GM23338 (cell line): ENCODE data around the gene FGGY. TPM values are rescaled to one million over a fixed set of nuclear protein-coding genes. Genes with fewer than 3 reads are reported as not detected.

Experiments
- ATAC-seq: fragments of 200-7000 bp; cut with Tn5 transposase; 3 replicates; pipeline ENCODE4 v1.9.1; 2020
- DNase-seq: peaks from one replicate; pipeline ENCODE4 v3.0.0-alpha.2; 2015; ENCODE audit warnings: low spot score
- H2AFZ ChIP-seq: fragments of 200-600 bp; sonication (generic); 2 replicates; pipeline ENCODE4 v1.8.0; 2016; ENCODE audit warnings: antibody characterized with exemption, mild to moderate bottlenecking, moderate library complexity
- H3F3A ChIP-seq: fragments of 200-600 bp; sonication (generic); replicated peaks from 2 replicates; pipeline ENCODE4 v1.8.0; 2017; ENCODE audit warnings: antibody characterized with exemption, mixed run types, low read depth
- H3K27ac ChIP-seq: fragments of 200-600 bp; sonication (generic); 2 replicates; pipeline ENCODE4 v1.6.1; 2016; ENCODE audit warnings: low read depth
- H3K27me3 ChIP-seq: fragments of 200-600 bp; sonication (generic); 2 replicates; pipeline ENCODE4 v1.8.0; 2016; ENCODE audit warnings: mild to moderate bottlenecking, mixed run types, moderate library complexity; ENCODE audit not compliant: insufficient read depth
- H3K36me3 ChIP-seq: fragments of 200-600 bp; sonication (generic); 2 replicates; pipeline ENCODE4 v1.8.0; 2016; ENCODE audit warnings: mild to moderate bottlenecking; ENCODE audit not compliant: insufficient read depth
- H3K4me1 ChIP-seq: fragments of 200-600 bp; sonication (generic); 2 replicates; pipeline ENCODE4 v1.8.0; 2016; ENCODE audit warnings: mild to moderate bottlenecking, moderate library complexity; ENCODE audit not compliant: insufficient read depth
- H3K4me2 ChIP-seq: fragments of 200-600 bp; sonication (generic); 2 replicates; pipeline ENCODE4 v1.7.1; 2017; ENCODE audit warnings: mixed run types
- H3K4me3 ChIP-seq: fragments of 200-600 bp; sonication (generic); 2 replicates; pipeline ENCODE4 v1.6.1; 2016; ENCODE audit warnings: mixed run types
- H3K79me2 ChIP-seq: fragments of 200-600 bp; sonication (generic); replicated peaks from 2 replicates; pipeline ENCODE4 v1.8.0; 2017; ENCODE audit warnings: mild to moderate bottlenecking; ENCODE audit not compliant: insufficient read depth
- H3K9me2 ChIP-seq: fragments of 200-600 bp; sonication (generic); 2 replicates; pipeline ENCODE4 v1.8.0; 2017; ENCODE audit not compliant: insufficient read depth
- H4K20me1 ChIP-seq: fragments of 200-600 bp; sonication (generic); replicated peaks from 2 replicates; pipeline ENCODE4 v1.8.0; 2017; ENCODE audit warnings: mild to moderate bottlenecking; ENCODE audit not compliant: insufficient read depth
- H3K27ac Mint-ChIP-seq: 2 replicates; pipeline ENCODE4 v1.8.0; 2020; ENCODE audit warnings: inconsistent platforms, mild to moderate bottlenecking, moderate library complexity, mixed read lengths
- H3K27me3 Mint-ChIP-seq: 3 replicates; pipeline ENCODE4 v1.8.0; 2022; ENCODE audit warnings: low read depth, mild to moderate bottlenecking, moderate library complexity, mixed read lengths, inconsistent platforms; ENCODE audit not compliant: insufficient read depth, poor library complexity
- H3K36me3 Mint-ChIP-seq: 3 replicates; pipeline ENCODE4 v1.8.0; 2021; ENCODE audit warnings: low read depth, mild to moderate bottlenecking, inconsistent platforms, moderate library complexity, mixed read lengths
- H3K4me1 Mint-ChIP-seq: 3 replicates; pipeline ENCODE4 v1.8.0; 2020; ENCODE audit warnings: mild to moderate bottlenecking, inconsistent platforms, mixed read lengths
- H3K4me3 Mint-ChIP-seq: 3 replicates; pipeline ENCODE4 v1.8.0; 2021; ENCODE audit warnings: moderate library complexity, mild to moderate bottlenecking, inconsistent platforms, mixed read lengths
- H3K9me3 Mint-ChIP-seq: 3 replicates; pipeline ENCODE4 v1.8.0; 2020; ENCODE audit warnings: moderate library complexity, mild to moderate bottlenecking, inconsistent platforms, mixed read lengths
- CREB1 ChIP-seq: fragments of 250-450 bp; sonication (Bioruptor Pico); IDR thresholded peaks from 2 replicates; pipeline ENCODE4 v1.5.0; 2020; ENCODE audit warnings: low read depth, mild to moderate bottlenecking, moderate library complexity
- EZH2 ChIP-seq: fragments of 200-600 bp; sonication (generic); IDR thresholded peaks from one replicate; pipeline ENCODE4 v1.8.0; 2017; ENCODE audit warnings: antibody characterized with exemption, mild to moderate bottlenecking, low read depth; ENCODE audit not compliant: unreplicated experiment
- EZH2phosphoT487 ChIP-seq: fragments of 200-600 bp; sonication (generic); IDR thresholded peaks from one replicate; pipeline ENCODE4 v1.8.1; 2018; ENCODE audit warnings: antibody characterized with exemption; ENCODE audit not compliant: unreplicated experiment
- JUNB ChIP-seq: IDR thresholded peaks from one replicate; pipeline ENCODE4 v1.6.1; 2016; ENCODE audit warnings: antibody characterized with exemption; ENCODE audit not compliant: unreplicated experiment
- NANOG ChIP-seq: IDR thresholded peaks from 2 replicates; pipeline ENCODE4 v1.6.1; 2016; ENCODE audit warnings: antibody characterized with exemption, borderline replicate concordance
- POLR2AphosphoS5 ChIP-seq: IDR thresholded peaks from 2 replicates; pipeline ENCODE4 v1.6.1; 2016; ENCODE audit warnings: antibody characterized with exemption, low read depth
- STAT1 ChIP-seq: IDR thresholded peaks from one replicate; pipeline ENCODE4 v1.6.1; 2016; ENCODE audit warnings: antibody characterized with exemption; ENCODE audit not compliant: unreplicated experiment
- ZNF114 ChIP-seq: fragments of 250-450 bp; sonication (Bioruptor Pico); IDR thresholded peaks from 2 replicates; pipeline ENCODE4 v1.5.0; 2020; ENCODE audit warnings: mild to moderate bottlenecking, moderate library complexity
- ZNF331 ChIP-seq: fragments of 250-450 bp; sonication (Bioruptor Pico); IDR thresholded peaks from 2 replicates; pipeline ENCODE4 v1.5.0; 2020; ENCODE audit warnings: low read depth, mild to moderate bottlenecking, moderate library complexity
- polyA plus RNA-seq: library from polyadenylated mRNA; unstranded; fragments of >200 nt; fragmentation: Nextera tagmentation; extraction: Ambion mirVana; gene quantifications from 2 replicates; pipeline ENCODE4 v1.2.1, GENCODE V29; 2016
- total RNA-seq: library from RNA; depleted of rRNA; stranded (reverse); fragments of >200 nt; shearing (Covaris generic); gene quantifications from 2 replicates; pipeline ENCODE4 v1.2.3, GENCODE V29; 2014
- TF ChIP-seq, protein P1 (sequence below), 2 experiments: fragments of 200-600 bp in 1 of 2; sonication (generic) in 1 of 2; conservative IDR thresholded peaks; 2 replicates each; pipeline versions ENCODE4 v1.5.1 to v1.6.1; 2016 to 2017; ENCODE audit warnings: antibody characterized with exemption in 2 of 2, low read depth in 2 of 2, mild to moderate bottlenecking in 2 of 2, moderate library complexity in 1 of 2
- TF ChIP-seq, protein P2 (sequence below): fragments of 250-450 bp; sonication (Bioruptor Pico); IDR thresholded peaks from 2 replicates; pipeline ENCODE4 v1.5.0; 2020; ENCODE audit warnings: mild to moderate bottlenecking, moderate library complexity
- TF ChIP-seq, protein P3 (sequence below): IDR thresholded peaks from 2 replicates; pipeline ENCODE4 v1.6.1; 2016; ENCODE audit warnings: antibody characterized with exemption
- TF ChIP-seq, protein P4 (sequence below): IDR thresholded peaks from one replicate; pipeline ENCODE4 v1.6.1; 2018; ENCODE audit warnings: antibody characterized with exemption; ENCODE audit not compliant: unreplicated experiment

The FGGY gene
- total and polyA plus RNA-seq, 2 experiments from 2014 or later: 10.9 to 21.4 TPM

DNA sequence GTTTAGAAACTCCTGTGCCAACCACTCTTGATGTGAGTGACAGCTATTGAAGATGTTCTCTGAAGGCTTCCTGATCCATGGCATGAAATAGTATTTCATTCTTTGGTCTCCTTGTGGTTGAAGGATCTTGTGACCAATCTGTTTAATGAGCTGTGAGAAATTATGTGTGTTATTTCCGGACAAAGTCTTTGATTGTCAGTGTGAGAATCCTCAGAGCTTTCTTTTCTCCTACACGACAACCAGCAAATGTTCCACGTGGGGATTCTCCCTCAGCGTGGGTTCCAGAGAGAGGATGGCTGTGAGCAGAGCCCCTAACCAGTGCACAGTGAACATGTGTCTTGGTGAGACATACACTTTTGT lies 472.8 kb downstream of the FGGY start:
- H3K36me3 Mint-ChIP-seq: no peaks in the 10 kb centered on the region
- no peaks in the 10 kb centered on the region for H3K79me2 ChIP-seq
- no peaks in the 10 kb centered on the region for H3K27me3 ChIP-seq
- no peak for ATAC-seq
- DNase-seq: no peak
- no peaks in the 10 kb centered on the region for H3K27me3 Mint-ChIP-seq
- no peak overlapping the region for H3K4me2 ChIP-seq
- TF ChIP-seq EZH2phosphoT487 (no peak), ZNF331 (no peak), NANOG (no peak), POLR2AphosphoS5 (no peak), STAT1 (no peak), JUNB (no peak), CREB1 (CRISPR knock-in tag) (no peak), EZH2 (no peak), ZNF114 (CRISPR knock-in tag) (no peak)
- TF ChIP-seq, protein P1, sequence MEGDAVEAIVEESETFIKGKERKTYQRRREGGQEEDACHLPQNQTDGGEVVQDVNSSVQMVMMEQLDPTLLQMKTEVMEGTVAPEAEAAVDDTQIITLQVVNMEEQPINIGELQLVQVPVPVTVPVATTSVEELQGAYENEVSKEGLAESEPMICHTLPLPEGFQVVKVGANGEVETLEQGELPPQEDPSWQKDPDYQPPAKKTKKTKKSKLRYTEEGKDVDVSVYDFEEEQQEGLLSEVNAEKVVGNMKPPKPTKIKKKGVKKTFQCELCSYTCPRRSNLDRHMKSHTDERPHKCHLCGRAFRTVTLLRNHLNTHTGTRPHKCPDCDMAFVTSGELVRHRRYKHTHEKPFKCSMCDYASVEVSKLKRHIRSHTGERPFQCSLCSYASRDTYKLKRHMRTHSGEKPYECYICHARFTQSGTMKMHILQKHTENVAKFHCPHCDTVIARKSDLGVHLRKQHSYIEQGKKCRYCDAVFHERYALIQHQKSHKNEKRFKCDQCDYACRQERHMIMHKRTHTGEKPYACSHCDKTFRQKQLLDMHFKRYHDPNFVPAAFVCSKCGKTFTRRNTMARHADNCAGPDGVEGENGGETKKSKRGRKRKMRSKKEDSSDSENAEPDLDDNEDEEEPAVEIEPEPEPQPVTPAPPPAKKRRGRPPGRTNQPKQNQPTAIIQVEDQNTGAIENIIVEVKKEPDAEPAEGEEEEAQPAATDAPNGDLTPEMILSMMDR (conservative IDR thresholded peaks at IDR 0.05; ENCODE audit: low read depth in 2 of 2): no peak
- TF ChIP-seq, protein P2, sequence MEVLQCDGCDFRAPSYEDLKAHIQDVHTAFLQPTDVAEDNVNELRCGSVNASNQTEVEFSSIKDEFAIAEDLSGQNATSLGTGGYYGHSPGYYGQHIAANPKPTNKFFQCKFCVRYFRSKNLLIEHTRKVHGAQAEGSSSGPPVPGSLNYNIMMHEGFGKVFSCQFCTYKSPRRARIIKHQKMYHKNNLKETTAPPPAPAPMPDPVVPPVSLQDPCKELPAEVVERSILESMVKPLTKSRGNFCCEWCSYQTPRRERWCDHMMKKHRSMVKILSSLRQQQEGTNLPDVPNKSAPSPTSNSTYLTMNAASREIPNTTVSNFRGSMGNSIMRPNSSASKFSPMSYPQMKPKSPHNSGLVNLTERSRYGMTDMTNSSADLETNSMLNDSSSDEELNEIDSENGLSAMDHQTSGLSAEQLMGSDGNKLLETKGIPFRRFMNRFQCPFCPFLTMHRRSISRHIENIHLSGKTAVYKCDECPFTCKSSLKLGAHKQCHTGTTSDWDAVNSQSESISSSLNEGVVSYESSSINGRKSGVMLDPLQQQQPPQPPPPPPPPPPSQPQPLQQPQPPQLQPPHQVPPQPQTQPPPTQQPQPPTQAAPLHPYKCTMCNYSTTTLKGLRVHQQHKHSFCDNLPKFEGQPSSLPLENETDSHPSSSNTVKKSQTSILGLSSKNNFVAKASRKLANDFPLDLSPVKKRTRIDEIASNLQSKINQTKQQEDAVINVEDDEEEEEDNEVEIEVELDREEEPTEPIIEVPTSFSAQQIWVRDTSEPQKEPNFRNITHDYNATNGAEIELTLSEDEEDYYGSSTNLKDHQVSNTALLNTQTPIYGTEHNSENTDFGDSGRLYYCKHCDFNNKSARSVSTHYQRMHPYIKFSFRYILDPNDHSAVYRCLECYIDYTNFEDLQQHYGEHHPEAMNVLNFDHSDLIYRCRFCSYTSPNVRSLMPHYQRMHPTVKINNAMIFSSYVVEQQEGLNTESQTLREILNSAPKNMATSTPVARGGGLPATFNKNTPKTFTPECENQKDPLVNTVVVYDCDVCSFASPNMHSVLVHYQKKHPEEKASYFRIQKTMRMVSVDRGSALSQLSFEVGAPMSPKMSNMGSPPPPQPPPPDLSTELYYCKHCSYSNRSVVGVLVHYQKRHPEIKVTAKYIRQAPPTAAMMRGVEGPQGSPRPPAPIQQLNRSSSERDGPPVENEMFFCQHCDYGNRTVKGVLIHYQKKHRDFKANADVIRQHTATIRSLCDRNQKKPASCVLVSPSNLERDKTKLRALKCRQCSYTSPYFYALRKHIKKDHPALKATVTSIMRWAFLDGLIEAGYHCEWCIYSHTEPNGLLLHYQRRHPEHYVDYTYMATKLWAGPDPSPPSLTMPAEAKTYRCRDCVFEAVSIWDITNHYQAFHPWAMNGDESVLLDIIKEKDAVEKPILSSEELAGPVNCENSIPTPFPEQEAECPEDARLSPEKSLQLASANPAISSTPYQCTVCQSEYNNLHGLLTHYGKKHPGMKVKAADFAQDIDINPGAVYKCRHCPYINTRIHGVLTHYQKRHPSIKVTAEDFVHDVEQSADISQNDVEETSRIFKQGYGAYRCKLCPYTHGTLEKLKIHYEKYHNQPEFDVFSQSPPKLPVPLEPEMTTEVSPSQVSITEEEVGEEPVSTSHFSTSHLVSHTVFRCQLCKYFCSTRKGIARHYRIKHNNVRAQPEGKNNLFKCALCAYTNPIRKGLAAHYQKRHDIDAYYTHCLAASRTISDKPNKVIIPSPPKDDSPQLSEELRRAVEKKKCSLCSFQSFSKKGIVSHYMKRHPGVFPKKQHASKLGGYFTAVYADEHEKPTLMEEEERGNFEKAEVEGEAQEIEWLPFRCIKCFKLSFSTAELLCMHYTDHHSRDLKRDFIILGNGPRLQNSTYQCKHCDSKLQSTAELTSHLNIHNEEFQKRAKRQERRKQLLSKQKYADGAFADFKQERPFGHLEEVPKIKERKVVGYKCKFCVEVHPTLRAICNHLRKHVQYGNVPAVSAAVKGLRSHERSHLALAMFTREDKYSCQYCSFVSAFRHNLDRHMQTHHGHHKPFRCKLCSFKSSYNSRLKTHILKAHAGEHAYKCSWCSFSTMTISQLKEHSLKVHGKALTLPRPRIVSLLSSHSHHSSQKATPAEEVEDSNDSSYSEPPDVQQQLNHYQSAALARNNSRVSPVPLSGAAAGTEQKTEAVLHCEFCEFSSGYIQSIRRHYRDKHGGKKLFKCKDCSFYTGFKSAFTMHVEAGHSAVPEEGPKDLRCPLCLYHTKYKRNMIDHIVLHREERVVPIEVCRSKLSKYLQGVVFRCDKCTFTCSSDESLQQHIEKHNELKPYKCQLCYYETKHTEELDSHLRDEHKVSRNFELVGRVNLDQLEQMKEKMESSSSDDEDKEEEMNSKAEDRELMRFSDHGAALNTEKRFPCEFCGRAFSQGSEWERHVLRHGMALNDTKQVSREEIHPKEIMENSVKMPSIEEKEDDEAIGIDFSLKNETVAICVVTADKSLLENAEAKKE (CRISPR knock-in tag): no peak
- TF ChIP-seq, protein P3, sequence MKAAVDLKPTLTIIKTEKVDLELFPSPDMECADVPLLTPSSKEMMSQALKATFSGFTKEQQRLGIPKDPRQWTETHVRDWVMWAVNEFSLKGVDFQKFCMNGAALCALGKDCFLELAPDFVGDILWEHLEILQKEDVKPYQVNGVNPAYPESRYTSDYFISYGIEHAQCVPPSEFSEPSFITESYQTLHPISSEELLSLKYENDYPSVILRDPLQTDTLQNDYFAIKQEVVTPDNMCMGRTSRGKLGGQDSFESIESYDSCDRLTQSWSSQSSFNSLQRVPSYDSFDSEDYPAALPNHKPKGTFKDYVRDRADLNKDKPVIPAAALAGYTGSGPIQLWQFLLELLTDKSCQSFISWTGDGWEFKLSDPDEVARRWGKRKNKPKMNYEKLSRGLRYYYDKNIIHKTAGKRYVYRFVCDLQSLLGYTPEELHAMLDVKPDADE: no peak
- TF ChIP-seq, protein P4, sequence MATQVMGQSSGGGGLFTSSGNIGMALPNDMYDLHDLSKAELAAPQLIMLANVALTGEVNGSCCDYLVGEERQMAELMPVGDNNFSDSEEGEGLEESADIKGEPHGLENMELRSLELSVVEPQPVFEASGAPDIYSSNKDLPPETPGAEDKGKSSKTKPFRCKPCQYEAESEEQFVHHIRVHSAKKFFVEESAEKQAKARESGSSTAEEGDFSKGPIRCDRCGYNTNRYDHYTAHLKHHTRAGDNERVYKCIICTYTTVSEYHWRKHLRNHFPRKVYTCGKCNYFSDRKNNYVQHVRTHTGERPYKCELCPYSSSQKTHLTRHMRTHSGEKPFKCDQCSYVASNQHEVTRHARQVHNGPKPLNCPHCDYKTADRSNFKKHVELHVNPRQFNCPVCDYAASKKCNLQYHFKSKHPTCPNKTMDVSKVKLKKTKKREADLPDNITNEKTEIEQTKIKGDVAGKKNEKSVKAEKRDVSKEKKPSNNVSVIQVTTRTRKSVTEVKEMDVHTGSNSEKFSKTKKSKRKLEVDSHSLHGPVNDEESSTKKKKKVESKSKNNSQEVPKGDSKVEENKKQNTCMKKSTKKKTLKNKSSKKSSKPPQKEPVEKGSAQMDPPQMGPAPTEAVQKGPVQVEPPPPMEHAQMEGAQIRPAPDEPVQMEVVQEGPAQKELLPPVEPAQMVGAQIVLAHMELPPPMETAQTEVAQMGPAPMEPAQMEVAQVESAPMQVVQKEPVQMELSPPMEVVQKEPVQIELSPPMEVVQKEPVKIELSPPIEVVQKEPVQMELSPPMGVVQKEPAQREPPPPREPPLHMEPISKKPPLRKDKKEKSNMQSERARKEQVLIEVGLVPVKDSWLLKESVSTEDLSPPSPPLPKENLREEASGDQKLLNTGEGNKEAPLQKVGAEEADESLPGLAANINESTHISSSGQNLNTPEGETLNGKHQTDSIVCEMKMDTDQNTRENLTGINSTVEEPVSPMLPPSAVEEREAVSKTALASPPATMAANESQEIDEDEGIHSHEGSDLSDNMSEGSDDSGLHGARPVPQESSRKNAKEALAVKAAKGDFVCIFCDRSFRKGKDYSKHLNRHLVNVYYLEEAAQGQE: no peak
- no peak overlapping the region for H3K4me3 Mint-ChIP-seq
- no peak overlapping the region for H3K4me3 ChIP-seq
- H3K4me1 ChIP-seq: peaks cover 25% of the 10 kb centered on the region
- H3K27ac Mint-ChIP-seq: no peak overlapping the region
- no peaks in the 10 kb centered on the region for H4K20me1 ChIP-seq
- no peaks in the 10 kb centered on the region for H3F3A ChIP-seq
- 0 out of 2 replicates have a peak, but pooled peaks cover 3% of the 10 kb centered on the region for H3K9me2 ChIP-seq
- H3K9me3 Mint-ChIP-seq: no peaks in the 10 kb centered on the region
- no peaks in the 10 kb centered on the region for H3K36me3 ChIP-seq
- no peak overlapping the region for H2AFZ ChIP-seq
- H3K27ac ChIP-seq: no peak overlapping the region
- peaks cover 14% of the 10 kb centered on the region for H3K4me1 Mint-ChIP-seq
